ENCODE results near the gene OLFML2B. TPM values are rescaled to one million over a fixed set of nuclear protein-coding genes. Genes with fewer than 3 reads are reported as not detected.

The OLFML2B gene
- total RNA-seq, 4 donors from 2014 or later = 1.1 to 7.7 (median 4.7) TPM

- ATAC-seq = no peak
- Histone ChIP-seq H3K36me3 (peaks cover 0 to 30% of the 10 kb centered on the region in 2 donors), H3K27me3 (no peaks in the 10 kb centered on the region), H3K4me1 (no peaks in the 10 kb centered on the region), H3K9me3 (no peaks in the 10 kb centered on the region), H3K4me3 (no peak overlapping the region), H3K27ac (no peak overlapping the region)
- TF ChIP-seq POLR2AphosphoS5 (IDR thresholded peaks at IDR 0.05) = no peak
- TF ChIP-seq POLR2A (IDR thresholded peaks at IDR 0.05) = no peak
- no peak for TF ChIP-seq EP300 (IDR thresholded peaks at IDR 0.05)
- TF ChIP-seq, protein P1, sequence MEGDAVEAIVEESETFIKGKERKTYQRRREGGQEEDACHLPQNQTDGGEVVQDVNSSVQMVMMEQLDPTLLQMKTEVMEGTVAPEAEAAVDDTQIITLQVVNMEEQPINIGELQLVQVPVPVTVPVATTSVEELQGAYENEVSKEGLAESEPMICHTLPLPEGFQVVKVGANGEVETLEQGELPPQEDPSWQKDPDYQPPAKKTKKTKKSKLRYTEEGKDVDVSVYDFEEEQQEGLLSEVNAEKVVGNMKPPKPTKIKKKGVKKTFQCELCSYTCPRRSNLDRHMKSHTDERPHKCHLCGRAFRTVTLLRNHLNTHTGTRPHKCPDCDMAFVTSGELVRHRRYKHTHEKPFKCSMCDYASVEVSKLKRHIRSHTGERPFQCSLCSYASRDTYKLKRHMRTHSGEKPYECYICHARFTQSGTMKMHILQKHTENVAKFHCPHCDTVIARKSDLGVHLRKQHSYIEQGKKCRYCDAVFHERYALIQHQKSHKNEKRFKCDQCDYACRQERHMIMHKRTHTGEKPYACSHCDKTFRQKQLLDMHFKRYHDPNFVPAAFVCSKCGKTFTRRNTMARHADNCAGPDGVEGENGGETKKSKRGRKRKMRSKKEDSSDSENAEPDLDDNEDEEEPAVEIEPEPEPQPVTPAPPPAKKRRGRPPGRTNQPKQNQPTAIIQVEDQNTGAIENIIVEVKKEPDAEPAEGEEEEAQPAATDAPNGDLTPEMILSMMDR (IDR thresholded peaks at IDR 0.05) = no peak
- WGBS, 2 donors (ENCODE audit: low coverage in 1 of 2) = 85 to 91% methylated on average over 3 to 4 of the region's 5 CpGs
Observed at GRCh38 chr1:161946071-161946987, 77.3 kb downstream of the OLFML2B start.

DNA sequence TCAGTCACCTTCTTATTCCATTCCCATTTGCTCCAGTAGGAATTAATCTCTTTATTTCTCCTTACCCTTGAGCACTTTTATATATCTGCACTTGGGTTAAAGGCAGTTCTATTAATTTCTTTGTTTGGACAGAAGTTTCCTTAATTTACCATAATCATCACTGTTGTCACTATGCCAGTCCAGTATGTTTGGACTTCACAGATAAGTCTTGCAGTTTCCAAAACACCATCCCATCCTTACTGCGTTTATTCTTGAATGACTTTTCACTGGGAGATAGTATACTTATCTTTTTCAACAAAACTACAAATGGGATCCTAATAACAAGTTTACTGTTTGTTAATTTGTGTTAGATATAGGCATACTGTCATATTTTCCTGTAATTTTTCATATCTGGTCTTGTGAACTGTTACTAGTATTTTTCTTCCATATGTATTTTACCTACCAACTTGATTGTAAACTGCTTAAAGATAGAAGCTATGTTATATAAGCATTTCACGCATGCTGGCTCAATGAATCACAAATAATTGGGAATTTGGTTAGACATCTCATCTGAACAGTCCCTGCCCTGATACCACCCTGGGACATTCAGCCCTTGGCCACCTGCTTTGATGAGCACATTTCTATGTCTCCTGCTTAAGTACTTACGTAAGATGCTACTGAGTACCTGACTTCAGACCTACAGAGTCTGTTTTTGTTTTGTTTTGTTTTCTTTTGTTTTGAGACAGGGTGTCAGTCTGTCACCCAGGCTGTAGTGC lies 78.2 kb downstream of the OLFML2B start:
- H3K36me3 ChIP-seq = peaks cover 0 to 30% of the 10 kb centered on the region in 2 donors
- H3K4me3 ChIP-seq = no peak overlapping the region
- no peaks in the 10 kb centered on the region for H3K4me1 ChIP-seq
- no peaks in the 10 kb centered on the region for H3K9me3 ChIP-seq
- 86 to 88% methylated on average over 3 of the region's 3 CpGs for WGBS, 2 donors (ENCODE audit: low coverage in 1 of 2)
- TF ChIP-seq EP300 (IDR thresholded peaks at IDR 0.05) = no peak
- TF ChIP-seq POLR2A (IDR thresholded peaks at IDR 0.05) = no peak
- TF ChIP-seq POLR2AphosphoS5 (IDR thresholded peaks at IDR 0.05) = no peak
- TF ChIP-seq, protein P1 (IDR thresholded peaks at IDR 0.05) = no peak
- no peak overlapping the region for H3K27ac ChIP-seq
- no peak for ATAC-seq
- H3K27me3 ChIP-seq = no peaks in the 10 kb centered on the region

- Histone ChIP-seq H3K36me3 (peaks cover 0 to 30% of the 10 kb centered on the region in 2 donors), H3K27me3 (no peaks in the 10 kb centered on the region), H3K4me1 (no peaks in the 10 kb centered on the region), H3K27ac (no peak overlapping the region), H3K4me3 (no peak overlapping the region), H3K9me3 (no peaks in the 10 kb centered on the region)
- no peak for ATAC-seq
- 80 to 100% methylated on average over 1 to 2 of the region's 2 CpGs for WGBS, 2 donors (ENCODE audit: low coverage in 1 of 2)
- TF ChIP-seq POLR2AphosphoS5 (IDR thresholded peaks at IDR 0.05) (no peak), POLR2A (IDR thresholded peaks at IDR 0.05) (no peak), EP300 (IDR thresholded peaks at IDR 0.05) (no peak)
- TF ChIP-seq, protein P1 (IDR thresholded peaks at IDR 0.05) = no peak
Observed at GRCh38 chr1:161944381-161944780, 79.3 kb downstream of the OLFML2B start.

- Histone ChIP-seq H3K9me3 (no peaks in the 10 kb centered on the region), H3K4me3 (no peak overlapping the region), H3K27ac (no peak overlapping the region), H3K4me1 (no peaks in the 10 kb centered on the region), H3K27me3 (no peaks in the 10 kb centered on the region), H3K36me3 (peaks cover 0 to 30% of the 10 kb centered on the region in 2 donors)
- TF ChIP-seq EP300 (IDR thresholded peaks at IDR 0.05) (no peak), POLR2A (IDR thresholded peaks at IDR 0.05) (no peak), POLR2AphosphoS5 (IDR thresholded peaks at IDR 0.05) (no peak)
- TF ChIP-seq, protein P1 (IDR thresholded peaks at IDR 0.05) = no peak
- no peak for ATAC-seq
- WGBS, 2 donors (ENCODE audit: low coverage in 1 of 2) = 100% methylated on average over 1 of the region's 1 CpG
Observed at GRCh38 chr1:161943737-161944136, 79.9 kb downstream of the OLFML2B start.
